ENCODE measurements around the gene SLC29A1. TPM values are rescaled to one million over a fixed set of nuclear protein-coding genes. Genes with fewer than 3 reads are reported as not detected.

The SLC29A1 gene
- total RNA-seq: 10 to 100 TPM; 18.1 to 23.1 TPM

GRCh38 chr6:44223319-44224028 is at the start of gene SLC29A1:
TSS of gene SLC29A1 (plus strand) at chr6:44223595. CDS start at chr6:44227314, 3,719 bp downstream.

GRCh38 chr6:44216677-44217331 is 6.6 kb upstream of the SLC29A1 start, which contains the start of gene MYMX:
TSS of gene MYMX (plus strand) at chr6:44216926. CDS start at chr6:44217472, 546 bp downstream.

GRCh38 chr6:44246663-44247337 is 23.4 kb downstream of the SLC29A1 start, which contains the start of gene HSP90AB1:
TSS of gene HSP90AB1 (plus strand) at chr6:44247101. CDS start at chr6:44248630, 1,529 bp downstream.

GRCh38 chr6:44257025-44257752 is 33.8 kb downstream of the SLC29A1 start, which contains the start of gene SLC35B2:
TSS of gene SLC35B2 (minus strand) at chr6:44257528. CDS start at chr6:44257410, 118 bp downstream.

GRCh38 chr6:44265007-44265721 is 41.8 kb downstream of the SLC29A1 start, which contains the start of gene NFKBIE:
TSS of gene NFKBIE (minus strand) at chr6:44265551. CDS start at chr6:44265346, 205 bp downstream.

GRCh38 chr6:44269921-44270525 is 46.6 kb downstream of the SLC29A1 start, which contains the start of gene TMEM151B:
TSS of gene TMEM151B (plus strand) at chr6:44270450. CDS start at chr6:44270743, 293 bp downstream.

Other genes starting within 250 kb of the SLC29A1 start
- 10 to 100 TPM; 49.2 TPM for gene MRPL14, start 96.1 kb upstream of the SLC29A1 start, total RNA-seq
- 10 to 100 TPM; 15.6 to 15.8 TPM for gene TMEM63B, start 96.0 kb upstream of the SLC29A1 start, total RNA-seq
- gene CAPN11, start 64.8 kb upstream of the SLC29A1 start, total RNA-seq: not detected
- not detected for gene MYMX, start 6.7 kb upstream of the SLC29A1 start, total RNA-seq
- gene HSP90AB1, start 23.5 kb downstream of the SLC29A1 start, total RNA-seq: 100 to 1,000 TPM; 398 to 401 TPM
- 10 to 100 TPM; 32.1 to 33.1 TPM for gene SLC35B2, start 33.9 kb downstream of the SLC29A1 start, total RNA-seq
- 10 to 100 TPM; 11.8 to 14.3 TPM for gene NFKBIE, start 42.0 kb downstream of the SLC29A1 start, total RNA-seq
- not detected for gene TMEM151B, start 46.9 kb downstream of the SLC29A1 start, total RNA-seq
- 10 to 100 TPM; 14.6 to 15.8 TPM for gene AARS2, start 89.8 kb downstream of the SLC29A1 start, total RNA-seq
- gene SPATS1, start 119.1 kb downstream of the SLC29A1 start, total RNA-seq: not detected
- 10 to 100 TPM; 21.5 to 21.8 TPM for gene CDC5L, start 164.1 kb downstream of the SLC29A1 start, total RNA-seq

Data from activated naive CD4-positive, alpha-beta T cell treated with anti-CD3 and anti-CD28 coated beads, Interleukin-2, amount 10 ng/mL, durations not matched to agents 5 hours and 36 hours (primary cell).